HG03095 (cell line): Measurements from ENCODE around the gene RBM12.

ENCODE experiments used
- ATAC-seq: cut with Tn5 transposase; IDR thresholded peaks from one replicate; pipeline ENCODE4 v1.9.1; 2021; ENCODE audit warnings: moderate library complexity; ENCODE audit not compliant: unreplicated experiment

The RBM12 gene

GRCh38 chr20:35602851-35603495 is 61.7 kb downstream of the RBM12 start:
- no peak for ATAC-seq

DNA sequence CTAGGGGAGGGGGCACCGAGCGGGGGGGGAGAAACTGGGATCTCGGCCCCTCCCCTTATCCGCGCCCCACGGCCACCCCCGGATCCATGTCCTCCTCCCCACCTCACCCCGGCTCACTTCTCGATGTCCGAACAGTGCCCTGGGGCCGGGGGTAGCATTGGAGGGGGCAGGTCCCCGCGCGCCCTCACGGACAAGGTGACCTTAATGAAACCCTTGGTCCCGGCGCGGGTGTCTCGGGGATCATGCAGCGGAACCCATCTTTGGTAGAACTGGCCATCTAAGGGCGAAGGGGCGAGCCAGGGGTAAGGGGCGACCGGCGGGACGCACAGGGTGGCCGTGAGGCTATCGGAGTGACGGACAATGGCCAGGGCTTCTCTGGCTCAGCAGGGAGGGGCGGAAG is 62.7 kb downstream of the RBM12 start:
- no peak for ATAC-seq

- no peak for ATAC-seq
Measured at GRCh38 chr20:35600993-35601973, 63.4 kb downstream of the RBM12 start.

DNA sequence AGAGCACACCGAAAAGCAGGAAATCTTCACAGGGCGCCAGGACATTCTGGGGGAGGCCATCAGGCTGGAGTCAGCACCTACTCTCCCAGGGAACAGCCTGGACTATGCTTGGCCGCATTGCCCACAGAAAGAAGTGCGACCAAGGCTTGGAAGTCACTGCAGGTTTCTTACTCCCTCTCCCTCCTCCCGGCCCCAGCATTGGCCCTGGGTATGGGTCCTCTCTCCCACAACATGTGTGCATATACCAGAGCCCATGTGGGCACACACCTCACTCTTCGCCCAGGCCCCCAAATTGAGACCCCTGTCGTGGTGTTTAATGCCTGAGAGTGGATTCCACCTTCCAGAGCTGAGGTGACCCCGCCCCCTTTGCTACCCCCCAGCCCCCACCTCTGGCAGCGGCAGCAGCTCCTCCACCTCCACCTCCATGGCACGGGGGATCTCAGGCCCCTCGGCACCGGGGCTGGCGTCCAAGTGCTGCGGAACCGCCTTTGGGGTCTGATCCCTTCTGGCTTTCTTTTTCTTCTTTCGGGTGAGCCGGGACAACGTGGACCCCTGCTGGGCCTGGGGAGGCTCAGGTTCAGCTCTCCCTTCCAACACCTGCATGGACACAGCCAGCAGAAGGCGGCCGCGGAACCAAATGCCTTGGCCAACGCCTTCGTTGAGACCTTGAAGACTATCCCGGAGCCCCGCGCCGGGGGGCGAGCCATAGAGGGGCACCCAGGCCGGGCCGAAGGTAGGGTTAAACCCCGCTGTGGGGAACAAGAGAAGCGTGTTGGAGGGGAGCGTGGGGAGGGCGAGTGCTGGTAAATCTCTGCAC is 64.3 kb downstream of the RBM12 start:
- no peak for ATAC-seq

GRCh38 chr20:35599776-35600120 is 65.0 kb downstream of the RBM12 start:
- ATAC-seq, result no peak
